B cell (primary cell): ENCODE data around the gene HEXD. TPM values are rescaled to one million over a fixed set of nuclear protein-coding genes. Genes with fewer than 3 reads are reported as not detected.

Experiments used
- ATAC-seq: fragments of 200-7000 bp; cut with Tn5 transposase; one replicate; pipeline ENCODE4 v1.10.0; 2021; ENCODE audit warnings: low read depth, mild to moderate bottlenecking, moderate number of reproducible peaks, moderate library complexity
- CTCF ChIA-PET: fragments of 350-600 bp; sonication (Branson Sonifier 250); formaldehyde crosslinking; loops from one replicate; lab custom pipeline; 2021; ENCODE audit warnings: antibody characterized with exemption, inconsistent platforms; lab: Charles Lee
- POLR2A ChIA-PET: fragments of 350-600 bp; sonication (Branson Sonifier 250); formaldehyde crosslinking; loops from one replicate; lab custom pipeline; 2021; ENCODE audit warnings: antibody characterized with exemption; lab: Charles Lee
- DNase-seq: peaks from one replicate; pipeline ENCODE4 v3.0.0; 2013
- H2AFZ ChIP-seq: 2 replicates; pipeline ENCODE4 v1.6.1; 2012; ENCODE audit warnings: mild to moderate bottlenecking, low read depth, low read length; ENCODE audit not compliant: insufficient read depth, poor library complexity, severe bottlenecking
- H3K27ac ChIP-seq, 2 donors: 1 replicate in 1 of 2; 2 replicates in 1 of 2; pipeline ENCODE4 v1.5.1; 2012 to 2013; ENCODE audit warnings: low read length in 2 of 2, mild to moderate bottlenecking in 2 of 2, moderate library complexity in 1 of 2
- H3K27me3 ChIP-seq, 4 experiments: fragments of 200-600 bp in 1 of 4; sonication (generic) in 1 of 4; replicated peaks in 1 of 4; 1 replicate in 2 of 4; 2 replicates in 2 of 4; pipeline versions ENCODE4 v1.6.1 to v1.7.0; 2013 to 2016; ENCODE audit warnings: low read length in 3 of 4, mild to moderate bottlenecking in 2 of 4, mixed read lengths in 1 of 4, moderate library complexity in 1 of 4; ENCODE audit not compliant: insufficient read depth in 4 of 4, control insufficient read depth in 3 of 4; ENCODE audit errors: control extremely low read depth in 1 of 4
- H3K36me3 ChIP-seq, 2 experiments: replicated peaks in 1 of 2; 1 replicate in 1 of 2; 2 replicates in 1 of 2; pipeline versions ENCODE4 v1.6.1 to v1.7.1; 2013; ENCODE audit warnings: low read length in 1 of 2; ENCODE audit not compliant: insufficient read depth in 2 of 2, control insufficient read depth in 1 of 2; ENCODE audit errors: control extremely low read depth in 1 of 2, extremely low read depth in 1 of 2
- H3K4me1 ChIP-seq, 2 donors: fragments of 200-600 bp in 1 of 2; sonication (generic) in 1 of 2; 1 replicate in 1 of 2; 2 replicates in 1 of 2; pipeline versions ENCODE4 v1.5.1 to v1.6.1; 2013 to 2017; ENCODE audit warnings: low read length in 2 of 2; ENCODE audit not compliant: control insufficient read depth in 2 of 2, insufficient read depth in 2 of 2
- H3K4me2 ChIP-seq: replicated peaks from 2 replicates; pipeline ENCODE3; 2012; ENCODE audit warnings: mild to moderate bottlenecking, low read depth, low read length; ENCODE audit not compliant: poor library complexity, severe bottlenecking
- H3K4me3 ChIP-seq, 5 experiments: fragments of 200-600 bp in 1 of 5; sonication (generic) in 1 of 5; 1 replicate in 3 of 5; 2 replicates in 2 of 5; pipeline versions ENCODE4 v1.5.1 to v1.7.0; 2011 to 2016; ENCODE audit warnings: low read length in 4 of 5, mild to moderate bottlenecking in 4 of 5, low read depth in 2 of 5, control low read depth in 1 of 5, moderate library complexity in 1 of 5; ENCODE audit not compliant: insufficient read depth in 1 of 5; ENCODE audit errors: control extremely low read depth in 1 of 5, extremely low read depth in 1 of 5
- H3K79me2 ChIP-seq: fragments of 200-600 bp; sonication (generic); one replicate; pipeline ENCODE4 v1.6.0; 2016; ENCODE audit warnings: low read length; ENCODE audit not compliant: control insufficient read depth, insufficient read depth
- H3K9ac ChIP-seq: fragments of 200-600 bp; sonication (generic); 2 replicates; pipeline ENCODE4 v1.6.1; 2017; ENCODE audit warnings: mild to moderate bottlenecking, low read length, moderate library complexity
- H3K9me3 ChIP-seq, 3 donors: one replicate each; pipeline versions ENCODE4 v1.6.1 to v1.7.1; 2013; ENCODE audit warnings: low read length in 2 of 3; ENCODE audit not compliant: control insufficient read depth in 2 of 3, insufficient read depth in 1 of 3; ENCODE audit errors: control extremely low read depth in 1 of 3
- H4K20me1 ChIP-seq: 2 replicates; pipeline ENCODE4 v1.6.0; 2012; ENCODE audit warnings: mild to moderate bottlenecking, low read length; ENCODE audit not compliant: insufficient read depth, control insufficient read depth, poor library complexity, severe bottlenecking
- H3K27ac Mint-ChIP-seq: one replicate; pipeline ENCODE4 v1.8.0; 2021; ENCODE audit warnings: mixed read lengths
- H3K27me3 Mint-ChIP-seq: one replicate; pipeline ENCODE4 v1.8.0; 2021; ENCODE audit warnings: mixed read lengths
- H3K4me1 Mint-ChIP-seq: one replicate; pipeline ENCODE4 v1.8.0; 2021; ENCODE audit warnings: mixed read lengths
- H3K4me3 Mint-ChIP-seq: one replicate; pipeline ENCODE4 v1.8.0; 2021; ENCODE audit warnings: mixed read lengths
- H3K9me3 Mint-ChIP-seq: one replicate; pipeline ENCODE4 v1.8.0; 2022; ENCODE audit warnings: mixed read lengths; ENCODE audit not compliant: insufficient read depth
- EZH2 ChIP-seq: IDR thresholded peaks from 2 replicates; pipeline ENCODE4 v1.6.1; 2012; ENCODE audit warnings: borderline replicate concordance, low read depth, mild to moderate bottlenecking, moderate library complexity, low read length; ENCODE audit not compliant: insufficient read depth, poor library complexity, severe bottlenecking
- WGBS: methylation state at CpG from one replicate; pipeline ENCODE4 v1.1.5; 2013; ENCODE audit warnings: missing lambda C conversion rate; ENCODE audit not compliant: insufficient coverage; 5-methylcytosine and 5-hydroxymethylcytosine counted together
- intact Hi-C: fragments of 100-400 bp; cut with micrococcal nuclease; formaldehyde crosslinking; loops from one replicate; pipeline ENCODE4 v1.10.0; 2022
- polyA plus RNA-seq: library from polyadenylated mRNA; depleted of rRNA; stranded (reverse); fragments of >200 nt; gene quantifications from 2 replicates; pipeline ENCODE4 v1.2.3, GENCODE V29; 2012
- total RNA-seq, 2 donors: library from RNA; stranded (reverse); fragments of 120-200 nt in 1 of 2; gene quantifications; 1 replicate in 1 of 2; 2 replicates in 1 of 2; pipeline versions ENCODE4 v1.2.3 to v1.2.4, GENCODE V29; 2013 to 2022
- TF ChIP-seq, protein P1 (sequence below): fragments of 200-600 bp; IDR thresholded peaks from one replicate; pipeline ENCODE4 v1.8.0; 2022; ENCODE audit warnings: antibody characterized with exemption, mild to moderate bottlenecking

Gene HEXD
- total and polyA plus RNA-seq, 2 donors (not counting 1 experiment from before 2014, with no cell fraction given) = 128 to 317 TPM

DNA sequence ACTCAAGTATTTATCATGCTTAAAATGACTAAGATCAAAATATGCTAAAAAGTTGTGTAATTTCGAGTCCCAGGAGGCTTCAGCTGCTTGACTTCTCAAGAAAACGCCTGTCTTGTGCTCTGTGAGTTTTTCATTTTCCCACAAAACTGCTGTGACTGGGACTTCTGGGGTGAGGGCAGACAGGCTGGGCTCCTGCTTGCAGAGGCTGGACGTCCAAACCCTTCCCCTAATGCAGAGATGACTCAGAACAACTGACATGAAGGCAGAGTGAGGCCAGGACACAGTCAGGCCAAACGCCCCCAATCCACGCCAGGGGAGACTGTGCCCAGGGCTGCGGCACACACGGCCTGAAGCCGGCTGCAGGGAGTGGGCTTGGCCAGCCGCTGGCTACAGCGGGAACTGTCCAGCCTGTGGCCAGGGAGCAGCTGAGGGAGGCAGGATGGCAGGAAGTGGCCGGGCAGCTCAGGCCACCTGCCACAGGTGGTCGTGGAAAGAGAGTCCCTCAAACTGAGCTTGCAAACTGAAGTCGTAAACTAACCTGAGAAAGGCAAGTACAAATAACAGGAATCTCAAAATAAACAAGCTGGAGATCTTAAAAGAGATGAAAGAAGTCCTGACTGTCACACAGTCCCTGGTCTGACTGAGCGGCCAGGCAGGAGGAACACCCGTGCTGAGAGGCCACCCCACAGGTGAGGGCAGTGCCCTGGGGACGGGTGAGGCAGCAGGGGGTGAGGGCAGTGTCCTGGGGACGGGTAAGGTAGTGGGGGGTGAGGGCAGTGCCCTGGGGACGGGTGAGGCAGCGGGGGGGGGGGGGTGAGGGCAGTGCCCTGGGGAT is 21.3 kb upstream of the HEXD start:
- Histone ChIP-seq H3K4me2 (no peak overlapping the region), H3K36me3 (peaks cover 3 to 21% of the 10 kb centered on the region in 2 experiments), H3K27ac (no peak overlapping the region), H3K79me2 (no peaks in the 10 kb centered on the region), H2AFZ (no peak overlapping the region), H3K4me1 (peaks cover 8 to 14% of the 10 kb centered on the region in 2 donors), H3K9ac (no peak overlapping the region), H4K20me1 (no peaks in the 10 kb centered on the region), H3K4me3 (no peak overlapping the region), H3K27me3 (no peaks in the 10 kb centered on the region), H3K9me3 (no peaks in the 10 kb centered on the region)
- DNase-seq (no peak), ATAC-seq (no peak)
- no peaks in the 10 kb centered on the region for H3K9me3 Mint-ChIP-seq
- peaks cover 10% of the 10 kb centered on the region for H3K4me1 Mint-ChIP-seq
- no peak overlapping the region for H3K4me3 Mint-ChIP-seq
- H3K27ac Mint-ChIP-seq = no peak overlapping the region
- POLR2A ChIA-PET = no interaction called here
- no peaks in the 10 kb centered on the region for H3K27me3 Mint-ChIP-seq
- TF ChIP-seq EZH2 = no peak
- TF ChIP-seq, protein P1, sequence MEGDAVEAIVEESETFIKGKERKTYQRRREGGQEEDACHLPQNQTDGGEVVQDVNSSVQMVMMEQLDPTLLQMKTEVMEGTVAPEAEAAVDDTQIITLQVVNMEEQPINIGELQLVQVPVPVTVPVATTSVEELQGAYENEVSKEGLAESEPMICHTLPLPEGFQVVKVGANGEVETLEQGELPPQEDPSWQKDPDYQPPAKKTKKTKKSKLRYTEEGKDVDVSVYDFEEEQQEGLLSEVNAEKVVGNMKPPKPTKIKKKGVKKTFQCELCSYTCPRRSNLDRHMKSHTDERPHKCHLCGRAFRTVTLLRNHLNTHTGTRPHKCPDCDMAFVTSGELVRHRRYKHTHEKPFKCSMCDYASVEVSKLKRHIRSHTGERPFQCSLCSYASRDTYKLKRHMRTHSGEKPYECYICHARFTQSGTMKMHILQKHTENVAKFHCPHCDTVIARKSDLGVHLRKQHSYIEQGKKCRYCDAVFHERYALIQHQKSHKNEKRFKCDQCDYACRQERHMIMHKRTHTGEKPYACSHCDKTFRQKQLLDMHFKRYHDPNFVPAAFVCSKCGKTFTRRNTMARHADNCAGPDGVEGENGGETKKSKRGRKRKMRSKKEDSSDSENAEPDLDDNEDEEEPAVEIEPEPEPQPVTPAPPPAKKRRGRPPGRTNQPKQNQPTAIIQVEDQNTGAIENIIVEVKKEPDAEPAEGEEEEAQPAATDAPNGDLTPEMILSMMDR = no peak
- CTCF ChIA-PET = no interaction called here
- WGBS = 88% methylated on average over 14 of the region's 19 CpGs
- intact Hi-C loops = no loop called here
